DMS53 treated with DMSO at 0.1 percent for 48 hours (cell line): ENCODE measurements around the gene TTC28.

Experiments
- DNase-seq: peaks from one replicate; lab custom pipeline; 2025; ENCODE audit not compliant: unreplicated experiment; lab: John Stamatoyannopoulos, UW

The TTC28 gene

DNA sequence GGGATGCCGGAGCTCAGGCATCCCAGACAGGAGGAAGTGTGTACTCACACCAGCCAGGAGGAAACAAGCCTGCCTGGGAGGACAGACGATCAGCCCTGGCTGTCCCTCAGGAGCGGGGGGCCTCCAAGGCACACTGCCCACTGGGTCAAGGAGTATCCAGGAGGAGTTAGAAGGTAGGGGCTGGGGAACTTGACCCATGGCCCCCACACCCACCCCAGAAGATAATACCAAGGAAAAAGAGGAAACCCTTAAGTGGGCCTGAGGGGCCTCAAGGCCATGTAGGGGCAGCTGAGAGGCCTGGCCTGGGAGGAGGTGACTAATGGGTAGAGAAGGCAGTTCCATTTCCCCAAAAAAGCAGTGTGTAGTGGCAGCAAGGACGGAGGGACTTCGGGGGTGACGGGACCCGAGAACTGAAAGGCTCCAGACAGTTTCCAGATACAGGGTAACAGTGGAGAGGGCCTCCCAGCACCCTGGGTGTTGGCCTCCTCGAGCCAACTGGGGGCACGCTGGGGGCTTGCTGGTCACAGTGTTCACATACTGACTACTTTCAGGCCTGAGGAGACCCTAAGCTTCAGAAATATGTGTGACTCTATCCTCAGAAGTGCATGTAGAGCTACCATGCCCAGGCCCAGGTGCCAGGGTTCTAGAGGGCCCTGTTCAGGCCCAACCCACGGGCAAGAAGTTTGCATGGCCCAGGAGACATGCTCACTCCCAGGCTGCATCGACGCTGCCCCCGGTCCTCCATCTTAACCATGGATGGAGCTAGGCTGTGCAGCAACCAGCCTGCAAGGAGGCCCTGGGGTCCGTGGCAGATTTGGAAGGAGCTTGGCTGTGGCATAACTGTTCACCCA, 684.9 kb downstream of the TTC28 start:
- DNase-seq = no peak

DNA sequence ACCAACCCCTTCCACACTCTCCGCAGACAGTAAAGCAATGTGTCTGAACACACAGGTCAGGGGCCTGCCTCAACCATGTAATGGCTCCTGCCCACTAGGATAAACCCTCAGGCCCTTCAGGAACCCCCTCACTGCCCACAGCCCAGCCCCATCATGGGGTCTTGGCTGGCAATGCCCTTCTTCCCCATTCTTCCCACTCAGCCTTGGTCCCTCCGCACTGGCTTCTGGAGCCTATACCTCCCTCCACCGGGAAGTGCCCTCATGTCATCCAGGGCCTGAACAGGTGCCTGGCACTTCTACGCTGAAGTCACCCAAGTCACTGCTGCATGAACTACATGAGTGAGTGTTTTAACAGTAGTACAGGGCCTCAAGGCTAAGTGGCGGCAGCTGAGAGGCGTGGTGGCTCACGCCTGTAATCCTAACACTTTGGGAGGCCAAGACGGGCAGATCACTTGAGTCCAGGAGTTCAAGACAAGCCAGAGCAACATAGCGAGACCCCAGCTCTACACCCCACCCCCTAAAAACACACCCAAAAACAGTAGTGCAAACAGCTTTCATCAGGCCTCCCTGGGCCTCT, 685.8 kb downstream of the TTC28 start:
- DNase-seq = no peak

DNA sequence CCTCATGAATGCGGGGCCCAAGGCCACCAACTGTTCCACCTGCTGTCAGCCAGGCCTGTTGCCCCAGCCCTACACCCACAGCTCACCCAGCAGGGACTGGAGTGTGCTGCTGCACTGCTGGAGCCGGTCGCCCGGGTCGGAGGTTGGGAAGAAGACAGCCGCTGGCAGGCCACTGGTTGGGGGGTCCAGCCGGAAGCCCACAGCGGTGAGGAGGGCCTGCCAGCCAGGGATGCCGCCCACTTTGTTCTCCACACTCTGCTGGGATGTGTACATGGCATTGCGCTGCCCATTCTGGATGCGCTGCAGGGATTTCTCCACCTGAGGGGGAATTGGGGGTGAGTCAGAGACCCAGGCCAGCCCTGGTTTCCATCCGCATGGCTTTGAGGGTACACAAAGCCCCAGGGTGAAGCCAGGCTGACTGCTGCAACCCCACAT, 686.4 kb downstream of the TTC28 start:
- DNase-seq = no peak

DNA sequence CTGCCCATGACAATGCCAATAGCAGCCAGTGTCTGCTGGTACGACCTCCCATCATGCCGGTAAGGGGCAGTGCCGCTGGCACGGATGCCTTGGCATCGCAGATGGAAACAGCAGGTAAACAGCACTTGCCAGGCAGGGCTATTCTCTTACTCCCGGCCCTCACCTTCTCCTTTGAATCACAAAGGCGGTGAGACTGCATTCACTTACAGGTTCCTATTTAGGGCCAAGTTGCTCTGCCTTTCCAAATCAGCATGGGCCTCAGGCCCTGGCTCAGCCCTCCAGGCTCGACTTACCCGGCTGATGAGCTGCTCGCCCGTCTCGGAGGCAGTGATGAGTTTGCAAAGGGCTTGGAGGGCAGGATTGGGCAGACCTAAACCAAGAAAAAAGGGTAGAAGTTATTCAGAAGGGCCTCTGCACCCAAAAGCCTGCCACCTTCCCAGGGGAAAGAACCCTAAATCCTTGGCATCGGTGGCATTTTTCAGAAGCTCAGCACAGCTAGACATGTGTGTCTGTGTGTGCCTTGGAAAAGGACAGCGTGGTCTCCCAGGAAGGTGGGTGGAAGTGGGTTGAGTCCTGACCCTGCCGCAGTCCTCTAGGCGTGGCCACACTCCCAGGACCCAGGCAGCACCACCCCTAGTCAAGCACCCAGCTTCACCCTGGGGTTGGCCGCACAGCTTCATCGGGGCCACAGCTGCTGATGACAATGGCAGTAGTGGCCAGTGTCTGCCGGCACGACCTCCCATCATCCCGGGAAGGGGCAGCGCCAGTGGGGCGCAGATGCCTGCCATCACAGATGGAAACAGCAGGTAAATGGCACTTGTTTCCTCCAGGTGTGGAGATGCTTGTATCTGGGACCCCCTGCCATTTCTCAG, 687.1 kb downstream of the TTC28 start:
- DNase-seq = no peak

DNA sequence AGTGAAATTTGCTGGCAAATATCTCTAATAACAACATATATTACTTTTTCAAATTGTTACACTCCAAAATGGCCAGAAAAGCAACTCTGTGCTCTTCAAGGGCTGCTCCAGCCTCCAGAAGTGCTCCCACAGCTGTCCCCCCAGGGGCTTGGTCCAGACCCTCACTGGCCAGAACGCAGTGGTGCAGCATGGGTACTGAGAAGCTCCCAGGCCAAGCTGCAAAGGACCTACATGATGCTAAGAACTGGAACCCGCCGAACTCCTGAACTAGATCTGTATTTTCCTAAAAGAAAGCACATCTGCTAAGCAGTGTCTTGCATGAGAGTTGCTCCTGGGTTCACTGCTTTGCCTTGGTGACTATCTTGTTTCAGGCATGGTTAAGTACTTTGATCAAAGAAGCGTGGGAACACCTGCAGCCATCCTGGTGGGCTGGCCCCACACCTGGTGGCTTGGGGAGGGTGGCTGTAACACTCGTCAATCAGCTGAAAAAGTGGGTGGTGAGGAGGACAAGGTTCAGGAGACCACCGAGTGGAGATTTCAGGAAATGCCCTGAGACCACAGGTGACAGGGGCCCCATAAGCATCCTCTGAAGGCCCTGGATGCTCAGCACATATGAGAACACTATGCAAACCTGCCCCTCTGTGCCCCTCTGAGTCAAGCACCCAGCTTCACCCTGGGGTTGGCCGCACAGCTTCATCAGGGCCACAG, 687.9 kb downstream of the TTC28 start:
- DNase-seq = no peak

DNA sequence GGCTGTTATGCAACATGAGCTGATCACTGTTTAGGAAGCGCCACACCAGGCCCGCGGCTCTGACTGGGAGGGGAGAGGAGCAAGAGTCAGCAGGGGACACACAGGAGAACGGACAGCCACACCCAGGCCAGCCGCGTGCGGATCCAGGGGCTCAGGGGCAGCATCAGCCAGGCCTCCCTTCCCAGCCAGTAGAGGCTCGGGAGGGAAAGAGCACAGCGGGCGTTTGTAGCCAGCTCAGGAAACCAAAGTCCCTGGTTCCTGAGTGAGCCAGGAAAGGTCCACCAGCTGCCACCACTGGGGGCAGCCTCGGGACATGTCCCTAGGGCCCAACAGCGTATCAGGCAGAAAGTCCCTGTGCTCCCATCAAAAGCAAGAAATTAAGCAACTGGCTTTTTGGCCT, 688.8 kb downstream of the TTC28 start:
- DNase-seq = no peak

DNA sequence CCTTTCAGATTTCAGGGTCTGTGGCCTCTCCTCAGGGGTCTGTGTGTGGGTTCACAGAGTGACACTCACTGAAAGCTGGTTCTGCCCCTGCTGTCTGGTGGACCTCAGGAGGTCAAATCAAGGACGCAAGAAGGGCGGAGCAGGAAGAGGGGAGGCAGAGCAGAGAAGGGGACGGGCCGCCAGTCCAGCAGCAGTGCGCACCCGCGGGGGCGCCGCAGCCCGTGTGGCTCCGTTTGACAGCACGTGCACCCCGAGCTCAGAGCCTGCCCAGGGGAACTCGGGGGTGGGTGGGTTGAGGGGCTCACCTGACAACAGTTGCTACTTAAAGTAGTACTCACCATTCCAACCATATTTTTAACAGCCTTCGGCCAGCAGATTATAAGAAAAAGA, 689.2 kb downstream of the TTC28 start:
- DNase-seq = no peak

DNA sequence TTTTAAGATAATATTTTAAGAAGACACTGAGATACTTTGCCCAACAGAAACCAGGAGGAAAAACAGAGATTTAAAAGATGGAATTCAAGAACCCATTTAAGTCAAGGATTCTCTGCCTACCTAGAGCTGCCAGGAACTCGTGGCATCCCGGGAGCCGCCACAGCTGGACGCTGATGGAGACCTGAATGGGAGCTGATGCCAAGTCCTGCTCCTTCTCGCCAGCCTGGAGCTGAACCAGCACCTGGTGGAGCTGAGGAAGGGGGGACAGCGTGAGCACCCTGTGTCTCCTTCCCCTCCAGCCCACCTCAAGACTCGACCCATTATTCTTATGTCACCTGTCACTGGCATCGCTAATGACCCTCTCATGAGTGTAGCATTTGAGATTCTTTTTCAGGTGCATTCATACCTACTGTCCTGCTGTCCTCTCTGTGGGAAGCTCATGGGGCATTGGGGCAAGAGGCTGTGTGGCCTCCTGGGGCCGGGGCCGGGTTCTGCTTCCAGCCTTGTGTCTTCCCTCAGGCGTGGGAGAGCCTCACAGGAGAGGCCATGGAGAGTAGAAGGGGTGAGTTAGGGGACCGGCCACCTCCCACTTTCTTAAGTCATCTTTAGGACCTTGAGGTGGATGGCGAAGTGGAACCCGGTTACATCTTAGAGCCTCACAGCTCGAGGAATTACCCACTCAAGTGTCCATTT, 689.7 kb downstream of the TTC28 start:
- DNase-seq = no peak

DNA sequence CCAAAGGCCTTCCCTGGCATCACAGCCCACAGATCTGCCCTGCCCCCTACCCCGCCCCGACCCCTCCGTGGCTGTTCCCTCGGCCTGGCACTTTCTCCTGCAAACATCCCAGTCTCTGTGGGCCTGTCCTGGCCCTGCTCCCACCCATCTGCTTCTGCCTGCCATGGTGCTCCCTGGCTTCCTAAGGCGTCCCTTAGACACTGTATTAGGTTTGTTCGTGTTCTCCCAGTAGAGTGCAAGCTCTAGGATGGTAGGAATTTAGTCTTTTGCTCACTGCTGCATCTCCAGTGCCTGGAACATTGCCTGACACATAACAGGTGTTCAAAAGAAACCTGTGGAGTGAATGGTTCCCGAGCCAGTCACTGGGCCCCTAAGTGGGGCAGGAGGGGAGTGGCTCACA, 690.9 kb downstream of the TTC28 start:
- DNase-seq = no peak

DNA sequence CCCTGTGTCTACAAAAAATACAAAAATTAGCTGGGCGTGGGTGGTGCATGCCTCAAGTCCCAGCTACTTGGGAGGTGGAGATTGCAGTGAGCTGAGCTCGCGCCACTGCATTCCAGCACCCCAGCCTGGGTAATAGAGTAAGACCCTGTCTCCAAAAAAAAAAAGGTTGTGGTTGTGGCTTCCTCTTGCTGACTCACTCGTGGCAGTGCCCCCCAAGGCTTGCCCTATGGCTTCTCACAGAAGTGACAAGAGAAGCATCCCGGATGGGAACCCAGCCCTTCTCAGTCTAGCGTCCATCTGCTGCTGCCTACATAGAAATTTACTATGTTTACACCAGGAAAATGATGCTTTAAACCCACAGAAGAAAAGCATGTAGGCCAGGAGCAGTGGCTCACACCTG, 692.1 kb downstream of the TTC28 start:
- no peak for DNase-seq

DNA sequence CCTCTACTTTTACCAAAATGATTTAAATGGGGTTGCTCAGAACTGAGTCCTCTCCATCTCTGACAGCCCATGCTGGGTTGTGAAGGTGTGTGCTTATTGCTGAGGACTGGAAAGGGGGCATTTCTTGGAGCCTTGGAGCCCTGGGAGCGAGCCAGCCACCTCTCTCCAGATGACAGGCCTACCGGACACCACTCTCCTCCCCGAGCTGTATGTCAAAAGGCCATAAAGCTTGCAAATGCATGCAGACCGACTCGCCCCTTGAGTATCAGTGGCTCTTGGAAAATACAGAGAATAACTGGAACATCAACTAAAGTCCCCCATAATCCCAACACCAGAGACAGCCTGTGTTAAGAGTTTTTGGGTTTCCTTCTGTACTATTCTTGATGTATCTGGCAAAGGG, 692.7 kb downstream of the TTC28 start:
- no peak for DNase-seq

DNA sequence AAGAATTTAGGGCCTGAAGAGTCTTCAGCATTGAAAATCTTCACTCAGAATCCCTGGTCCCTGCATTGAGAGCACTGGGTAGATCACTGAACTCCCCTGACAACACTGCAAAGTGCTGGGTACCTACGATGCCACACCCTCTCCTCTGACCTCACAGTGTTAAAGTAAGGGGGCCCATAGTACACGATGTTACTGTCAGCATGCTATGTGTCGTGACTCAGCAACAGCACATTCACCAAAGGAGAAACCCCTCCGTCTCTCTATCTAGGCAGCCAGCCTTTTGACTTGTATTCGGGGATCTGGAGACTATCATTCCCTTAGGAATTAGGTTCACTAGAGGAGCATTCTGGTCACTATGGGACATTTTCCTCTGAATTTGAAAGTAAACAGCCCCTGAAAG, 693.2 kb downstream of the TTC28 start:
- DNase-seq = no peak

DNA sequence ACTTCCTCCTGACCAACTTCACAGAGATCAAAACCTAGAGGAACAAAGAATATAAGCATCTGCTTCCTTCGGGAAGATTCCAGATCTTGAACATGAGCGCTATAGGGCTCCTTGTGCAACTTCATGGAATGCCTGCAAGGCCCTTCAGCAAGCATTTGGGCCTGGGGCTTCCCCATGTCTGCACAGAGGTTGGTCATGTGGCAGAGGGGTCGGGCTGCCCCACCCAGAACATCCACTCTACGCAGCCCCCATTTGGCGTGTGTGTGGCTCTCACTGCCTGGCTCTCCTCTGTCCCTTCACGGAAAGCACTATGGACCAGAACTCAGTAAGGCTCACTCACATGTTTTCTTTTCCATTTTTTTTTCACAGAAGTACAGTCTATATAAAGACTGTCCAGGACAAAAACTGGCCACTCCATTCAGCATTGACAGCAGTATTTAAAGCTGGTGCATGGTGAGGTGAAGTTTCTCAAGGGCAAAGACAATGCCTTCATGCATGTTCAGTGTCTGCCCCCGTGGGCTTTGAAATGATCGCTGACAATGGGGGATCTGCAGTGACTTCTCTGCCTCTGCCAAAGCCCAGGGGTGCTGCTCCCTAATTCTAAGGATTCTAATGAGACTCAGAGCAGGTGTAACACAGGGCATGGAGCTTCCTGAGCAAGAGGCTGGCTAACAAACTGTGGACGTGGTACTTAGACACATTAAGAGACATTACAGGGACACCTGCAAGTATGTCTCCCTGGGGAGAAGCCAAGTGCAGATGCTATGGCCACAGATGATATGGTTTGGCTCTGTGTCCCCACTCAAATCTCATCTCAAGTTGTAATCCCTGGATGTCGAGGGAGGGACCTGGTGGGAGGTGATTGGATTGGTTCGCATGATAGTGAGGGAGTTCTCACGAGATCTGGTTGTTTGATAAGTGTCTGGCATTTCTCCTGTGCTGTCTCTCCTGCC, 694.0 kb downstream of the TTC28 start:
- DNase-seq = no peak

DNA sequence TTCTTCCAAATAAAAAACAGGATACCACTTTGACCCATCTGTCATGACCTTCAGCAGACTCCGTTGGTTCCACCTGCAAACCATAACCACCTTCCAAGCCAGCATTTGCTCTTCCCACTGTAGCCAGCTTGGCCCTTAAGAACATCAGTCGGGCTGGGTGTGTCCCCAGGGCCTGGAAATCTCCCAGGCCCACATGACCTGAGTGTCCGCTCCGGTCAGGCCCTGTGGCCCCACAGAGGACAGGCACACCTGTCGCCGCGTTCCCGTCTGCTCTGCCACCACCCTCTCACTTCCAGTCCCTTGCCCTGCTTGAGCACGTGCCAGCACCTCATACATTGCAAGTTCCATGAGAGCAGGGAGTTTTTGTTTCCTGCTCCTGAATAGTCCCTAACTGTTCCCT, 694.9 kb downstream of the TTC28 start:
- no peak for DNase-seq

DNA sequence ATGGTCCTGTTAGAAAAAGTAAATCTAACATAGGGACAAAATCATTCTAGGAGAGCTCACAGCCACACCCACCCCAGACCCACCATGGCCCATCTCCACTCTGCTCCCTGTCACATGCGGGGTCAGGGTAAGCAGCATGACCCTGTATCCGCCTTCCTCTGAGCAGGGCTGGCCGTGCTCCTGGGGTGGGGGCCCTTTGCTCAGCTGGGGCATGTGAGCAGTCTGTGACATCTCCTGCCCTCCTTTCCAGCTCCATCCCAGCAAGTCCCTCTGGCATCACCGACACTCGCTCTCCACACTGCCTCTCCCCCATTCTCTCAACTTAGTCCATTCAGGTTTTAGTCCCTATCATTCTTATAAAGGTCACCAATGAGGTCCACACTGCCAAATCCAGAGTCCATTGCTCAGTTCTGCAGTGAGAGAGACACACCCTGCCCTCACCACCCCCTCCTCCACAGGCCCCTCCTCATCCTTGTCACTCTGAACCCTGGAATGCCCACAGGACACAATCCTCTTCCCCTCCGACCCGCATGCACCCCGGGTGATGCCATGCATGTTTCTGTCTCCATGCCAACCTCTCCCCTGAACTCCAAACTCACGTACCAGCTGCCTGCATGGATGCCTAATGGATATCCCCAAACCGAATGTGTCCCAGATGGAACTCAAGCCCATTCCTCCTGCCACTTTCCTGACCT, 695.5 kb downstream of the TTC28 start:
- no peak for DNase-seq

DNA sequence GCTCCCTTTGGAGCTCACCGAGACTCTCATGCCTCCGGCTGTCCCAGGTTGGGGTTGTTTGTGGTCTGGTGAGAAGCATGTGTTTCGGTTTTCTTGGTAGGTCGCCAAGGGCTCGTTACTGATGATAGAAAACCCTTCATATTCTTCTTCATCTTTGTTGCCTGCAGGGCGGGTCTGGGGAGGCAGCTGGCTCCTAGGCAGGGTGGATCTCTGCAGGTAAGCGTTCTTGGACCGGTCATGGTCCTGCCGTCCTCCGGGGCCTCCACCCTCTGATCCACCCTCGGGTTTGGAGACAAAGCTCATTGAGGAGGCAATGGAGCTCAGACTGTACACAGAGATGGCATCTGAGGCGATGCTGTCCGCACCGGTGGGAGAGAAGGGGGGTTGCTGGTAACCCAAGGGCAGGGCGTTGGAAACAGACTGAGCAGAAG, 696.3 kb downstream of the TTC28 start:
- DNase-seq = no peak

DNA sequence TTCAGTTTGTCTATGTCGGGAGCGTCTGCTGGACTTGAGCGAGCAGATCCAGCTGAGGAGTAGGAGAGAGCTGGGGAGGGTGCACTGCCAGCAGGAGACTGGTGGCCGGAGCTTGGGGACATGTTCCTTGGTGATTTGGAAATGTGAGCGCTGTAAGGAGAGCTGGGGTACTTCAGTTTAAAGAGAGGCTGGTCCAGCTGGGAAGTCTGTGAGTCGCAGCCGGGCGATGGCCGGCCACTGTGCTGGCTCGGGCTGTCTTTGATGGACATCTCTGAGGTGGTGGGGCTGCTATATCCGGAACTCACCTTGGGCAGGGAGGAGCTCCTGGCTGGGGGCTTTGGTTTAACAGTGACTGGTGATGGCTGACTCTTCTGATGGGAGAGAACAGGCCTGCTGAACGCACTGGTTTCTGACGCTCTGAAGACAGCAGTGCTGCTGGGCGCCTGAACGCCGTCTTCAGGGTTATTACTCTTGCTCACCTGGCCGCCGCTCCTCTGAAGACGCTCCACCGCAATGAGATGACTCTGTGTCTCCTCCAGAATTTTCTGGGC, 696.9 kb downstream of the TTC28 start:
- no peak for DNase-seq

DNA sequence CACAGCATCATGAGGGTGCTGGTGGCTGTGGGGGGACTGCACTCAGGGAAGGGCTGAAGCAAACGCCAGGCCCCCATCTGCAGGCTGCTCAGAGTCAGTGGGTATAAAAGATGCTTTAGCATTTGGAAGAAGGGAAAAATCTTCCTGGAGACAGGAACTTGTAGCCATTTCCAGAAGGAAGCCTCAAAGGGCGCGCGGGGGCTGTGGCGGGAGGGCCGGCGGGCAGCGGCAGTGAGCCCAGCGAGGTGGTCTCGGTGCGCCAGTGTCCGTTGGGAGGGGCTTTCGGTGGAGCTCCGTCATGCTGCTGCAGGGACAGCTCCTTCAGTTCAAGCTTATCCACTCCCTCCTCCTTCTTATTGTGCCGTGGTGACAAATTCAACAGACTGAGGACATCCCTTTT, 697.5 kb downstream of the TTC28 start:
- DNase-seq = no peak
